ENCODE data around the gene HIP1R. TPM values are rescaled to one million over a fixed set of nuclear protein-coding genes. Genes with fewer than 3 reads are reported as not detected.

HIP1R gene
- total and polyA plus RNA-seq, 2 of the 8 experiments (the other 6 are each of a cell fraction or from before 2014, with no cell fraction given), result 11.2 to 14.5 TPM

GRCh38 chr12:122884091-122884826 is 49.0 kb downstream of the HIP1R start:
- no peak overlapping the region for H2AK5ac ChIP-seq (ENCODE audit: low read depth, low read length)
- ChIA-PET CTCF (ENCODE audit: partially characterized antibody) (interaction anchor here (0.6 to 6.2 kb wide), 7 partner anchors 13 to 69 kb away, joined by 3 to 41 read pairs (median 4); no protein-coding TSS in a partner anchor), POLR2A (ENCODE audit: partially characterized antibody) (interaction anchor here (0.6 to 0.7 kb wide), 2 partner anchors 43 to 85 kb away, joined by 3 to 7 read pairs; no protein-coding TSS in a partner anchor)
- H3K4me3 ChIP-seq (ENCODE audit: extremely low read depth in 1 of 4, insufficient read depth in 2 of 4, low read depth in 3 of 4, low read length in 4 of 4), result no peak overlapping the region
- no peak overlapping the region for H4K5ac ChIP-seq (ENCODE audit: insufficient read length, low read depth, low read length)
- no peaks in the 10 kb centered on the region for H3K36me3 ChIP-seq (ENCODE audit: control insufficient read depth in 2 of 4, insufficient read depth in 4 of 4, low read length in 3 of 4)
- peaks cover 0 to 13% (median 4%) of the 10 kb centered on the region in 4 experiments; a peak in 5 of 7 replicates for H3K27me3 ChIP-seq (replicated peaks in 1 of 4; ENCODE audit: control insufficient read depth in 3 of 4, extremely low read depth in 1 of 4, insufficient read depth in 3 of 4, low read length in 3 of 4)
- H2BK5ac ChIP-seq (ENCODE audit: low read depth, low read length), result no peak overlapping the region
- no peak overlapping the region for H2BK12ac ChIP-seq (ENCODE audit: low read depth, low read length)
- H3K56ac ChIP-seq (replicated peaks; ENCODE audit: insufficient read length, low read depth, low read length), result no peak overlapping the region
- H3K27ac ChIP-seq (ENCODE audit: low read depth, low read length), result no peak overlapping the region
- peaks cover 20 to 41% of the 10 kb centered on the region in 2 experiments for H4K20me1 ChIP-seq (replicated peaks in 1 of 2; ENCODE audit: control insufficient read depth in 1 of 2, insufficient read depth in 2 of 2, low read length in 2 of 2)
- no peak overlapping the region for H2BK20ac ChIP-seq (ENCODE audit: low read length)
- peaks cover 5% of the 10 kb centered on the region; the same call in 1 of the 2 replicates for H3K79me1 ChIP-seq (ENCODE audit: low read depth, low read length)
- DNase-seq (ENCODE audit: low read depth in 1 of 2, low spot score in 2 of 2) (no peak), FAIRE-seq (no peak)
- no peaks in the 10 kb centered on the region for H3K23me2 ChIP-seq (ENCODE audit: low read depth, low read length)
- no peak overlapping the region for H3K9ac ChIP-seq (replicated peaks in 1 of 4; ENCODE audit: extremely low read depth in 1 of 4, low read depth in 3 of 4, low read length in 3 of 4)
- H3K18ac ChIP-seq (ENCODE audit: extremely low read depth, low read length), result no peak overlapping the region
- H3K4ac ChIP-seq (replicated peaks; ENCODE audit: insufficient read length, low read depth, low read length), result no peak overlapping the region
- H2AFZ ChIP-seq (ENCODE audit: low read length), result no peak overlapping the region
- H3K9me3 ChIP-seq (ENCODE audit: insufficient read depth in 2 of 2, low read depth in 1 of 2, low read length in 1 of 2), result no peaks in the 10 kb centered on the region
- H2BK120ac ChIP-seq (replicated peaks; ENCODE audit: low read depth, low read length), result no peak overlapping the region
- no peak overlapping the region for H3K14ac ChIP-seq (ENCODE audit: insufficient read length)
- no peak overlapping the region for H2BK15ac ChIP-seq (ENCODE audit: low read length)
- 90% methylated on average over 6 of the region's 6 CpGs; no CpG with 5 or more reads in 1 of the 2 experiments for WGBS, 2 experiments (ENCODE audit: extremely low coverage in 1 of 2, insufficient coverage in 1 of 2, insufficient read length in 1 of 2, insufficient replicate concordance in 2 of 2, low coverage in 1 of 2, low lambda C conversion rate in 2 of 2, missing lambda C conversion rate in 1 of 2)
- H3K79me2 ChIP-seq (ENCODE audit: control insufficient read depth in 1 of 2, insufficient read depth in 2 of 2, low read length in 2 of 2), result peaks cover 0 to 45% of the 10 kb centered on the region in 2 experiments; a peak in 3 of 4 replicates
- H3K4me2 ChIP-seq (ENCODE audit: insufficient read depth in 1 of 2, low read depth in 2 of 2, low read length in 2 of 2), result no peak overlapping the region
- no peak overlapping the region for H4K8ac ChIP-seq (ENCODE audit: extremely low read depth, insufficient read depth, low read length)
- H3K23ac ChIP-seq (ENCODE audit: insufficient read length), result no peak overlapping the region
- H3K4me1 ChIP-seq (replicated peaks in 1 of 4; ENCODE audit: control insufficient read depth in 3 of 4, insufficient read depth in 4 of 4, low read length in 3 of 4), result peaks cover 3 to 14% (median 6%) of the 10 kb centered on the region in 4 experiments; a peak in 6 of 7 replicates
- no peak overlapping the region for H4K91ac ChIP-seq (replicated peaks; ENCODE audit: insufficient read length, low read length)
- TF ChIP-seq E2F6 (IDR thresholded peaks at IDR 0.05), result no peak
- TF ChIP-seq SP1 (IDR thresholded peaks at IDR 0.05; ENCODE audit: low read depth, low read length), result no peak
- no peak for TF ChIP-seq RBBP5 (IDR thresholded peaks at IDR 0.05; ENCODE audit: borderline replicate concordance, low read depth, low read length)
- TF ChIP-seq RAD21 (IDR thresholded peaks at IDR 0.05 in 1 of 2, conservative IDR thresholded peaks at IDR 0.05 in 1 of 2; ENCODE audit: low read depth in 2 of 2, low read length in 2 of 2), result no peak
- TF ChIP-seq CBX5 (IDR thresholded peaks at IDR 0.05; ENCODE audit: low read depth, low read length), result no peak
- TF ChIP-seq SIX5 (IDR thresholded peaks at IDR 0.05; ENCODE audit: low read depth, low read length), result no peak
- TF ChIP-seq CHD1 (IDR thresholded peaks at IDR 0.05; ENCODE audit: low read depth, low read length), result no peak
- TF ChIP-seq TBP (IDR thresholded peaks at IDR 0.05; ENCODE audit: low read depth, low read length), result no peak
- TF ChIP-seq HDAC6 (IDR thresholded peaks at IDR 0.05; ENCODE audit: low read depth, low read length), result no peak
- no peak for TF ChIP-seq EP300 (IDR thresholded peaks at IDR 0.05; ENCODE audit: borderline replicate concordance in 1 of 2, low read depth in 2 of 2, low read length in 2 of 2)
- TF ChIP-seq MAX (IDR thresholded peaks at IDR 0.05), result no peak
